Heart left ventricle (tissue), 16 donors: ENCODE data around the gene CUL3. TPM values are rescaled to one million over a fixed set of nuclear protein-coding genes. Genes with fewer than 3 reads are reported as not detected.

Experiments used
- ATAC-seq, 4 donors: fragments of 200-7000 bp; cut with Tn5 transposase; one replicate each; pipeline ENCODE4 v1.9.1; 2020 to 2022; ENCODE audit warnings: moderate library complexity in 4 of 4, mild to moderate bottlenecking in 3 of 4, moderate number of reproducible peaks in 1 of 4
- DNase-seq, 5 donors: peaks; one replicate each; pipeline ENCODE4 v3.0.0-alpha.2; 2020
- H3K27ac ChIP-seq, 12 donors: fragments of 200-600 bp; sonication (generic) in 4 of 12; one replicate each; pipeline versions ENCODE4 v1.5.0 to v1.8.0; 2016 to 2022; ENCODE audit warnings: mild to moderate bottlenecking in 2 of 12
- H3K27me3 ChIP-seq, 9 donors: fragments of 200-600 bp; sonication (generic) in 2 of 9; one replicate each; pipeline versions ENCODE4 v1.5.1 to v1.8.0; 2016 to 2022; ENCODE audit warnings: mild to moderate bottlenecking in 3 of 9
- H3K36me3 ChIP-seq, 9 donors: fragments of 200-600 bp; sonication (generic) in 2 of 9; one replicate each; pipeline versions ENCODE4 v1.5.0 to v1.8.0; 2018 to 2022; ENCODE audit warnings: mild to moderate bottlenecking in 2 of 9
- H3K4me1 ChIP-seq, 12 donors: fragments of 200-600 bp; sonication (generic) in 4 of 12; one replicate each; pipeline versions ENCODE4 v1.5.0 to v1.8.0; 2016 to 2022; ENCODE audit warnings: mild to moderate bottlenecking in 3 of 12
- H3K4me3 ChIP-seq, 12 donors: fragments of 200-600 bp; sonication (generic) in 4 of 12; one replicate each; pipeline versions ENCODE4 v1.5.0 to v1.8.0; 2017 to 2022; ENCODE audit warnings: mild to moderate bottlenecking in 9 of 12, moderate library complexity in 4 of 12
- H3K9me3 ChIP-seq, 12 donors: fragments of 200-600 bp; sonication (generic) in 4 of 12; one replicate each; pipeline versions ENCODE4 v1.5.0 to v1.8.0; 2016 to 2022; ENCODE audit warnings: mild to moderate bottlenecking in 1 of 12
- POLR2A ChIP-seq, 2 donors: fragments of 450-650 bp; IDR thresholded peaks; one replicate each; pipeline ENCODE4 v1.6.1; 2017; ENCODE audit warnings: antibody characterized with exemption in 2 of 2, mild to moderate bottlenecking in 2 of 2, moderate library complexity in 2 of 2
- WGBS, 4 donors: extraction: QIAGEN DNeasy Blood & Tissue Kit in 2 of 4; methylation state at CpG; one replicate each; pipeline versions ENCODE4 v1.1.5 to v1.1.7; 2013 to 2018; 5-methylcytosine and 5-hydroxymethylcytosine counted together
- intact Hi-C, 10 donors: fragments of 100-400 bp; cut with DNase I; formaldehyde crosslinking; loops; one replicate each; pipeline versions ENCODE4 v1.11.1 to v1.14.2; 2022
- polyA plus RNA-seq, 2 donors: library from polyadenylated mRNA; stranded (reverse); fragments of 200-250 nt; gene quantifications; one replicate each; pipeline ENCODE4 v1.2.3, GENCODE V29; 2013
- total RNA-seq, 9 donors: library from RNA; depleted of rRNA in 2 of 9; stranded (reverse); fragments of >200 nt in 2 of 9; fragmentation: NEBNext Ultra II Directional in 3 of 9; extraction: Animal tissue kit (Norgen Biotek cat#: 25700) in 3 of 9; gene quantifications; one replicate each; pipeline versions ENCODE4 v1.1.0 to v1.2.4, GENCODE V29; 2016 to 2023
- TF ChIP-seq, protein P1 (sequence below), 12 donors: fragments of 200-600 bp; sonication (generic) in 4 of 12; IDR thresholded peaks; one replicate each; pipeline versions ENCODE4 v1.5.0 to v1.8.0; 2018 to 2022; ENCODE audit warnings: antibody characterized with exemption in 12 of 12, mild to moderate bottlenecking in 5 of 12
- donor health status: ischemic (EF 13 %, LVEDD 7.1; RV severe dilation, severe dysfunction).
- donor health status: healthy with polysubstance abuse.
- donor health status: DM: no; HTN: yes; CAD: no.
- donor health status: DM: no; HTN: no; CAD: no.
- donor health status: ischemic (EF 25% LVEDD 6.9; RV normal size, moderate dysfunction).
- donor health status: ischemic (EF 25% LVEDD 5.7; RV mildly dilated, moderate dysfunction).
- donor health status: healthy.
- donor health status: DM: yes; HTN: yes; CAD: no.
- donor health status: ischemic (EF 35%, LVEDD 5.7; RV mildly dilated, moderate dysfunction).
- donor health status: nonischemic (EF 11% LVEDD 7.7; RV severe dilation, severe dysfunction).
- donor health status: DM: yes; HTN: yes; CAD: no.
- donor health status: PGD.
- donor health status: ischemic (EF 29% LVEDD 5.4; RV normal size, mild dysfunction).
- donor health status: nonischemic (EF 23%, LVEDD 6.1; RV moderate dilation, normal function).

CUL3 gene
- total and polyA plus RNA-seq, 11 donors, result 54.6 to 87.0 (median 72.4) TPM

DNA sequence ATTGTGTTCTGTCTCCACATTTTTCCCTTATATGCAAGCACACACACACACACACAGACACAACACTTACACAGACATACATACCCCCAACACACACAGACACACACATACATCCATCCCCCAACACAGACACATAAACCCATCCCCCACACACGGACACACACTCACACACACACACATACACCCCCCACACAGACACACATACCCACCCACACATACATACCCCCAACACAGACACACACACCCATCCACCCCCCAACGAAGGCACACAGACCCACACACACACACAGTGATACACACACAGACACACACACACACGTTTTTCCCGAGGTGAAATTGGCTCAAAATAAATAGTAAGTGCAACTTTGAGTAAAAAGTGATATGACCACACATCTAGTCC lies 41.6 kb upstream of the CUL3 start:
- TF ChIP-seq POLR2A (IDR thresholded peaks at IDR 0.05), result no peak
- TF ChIP-seq, protein P1, sequence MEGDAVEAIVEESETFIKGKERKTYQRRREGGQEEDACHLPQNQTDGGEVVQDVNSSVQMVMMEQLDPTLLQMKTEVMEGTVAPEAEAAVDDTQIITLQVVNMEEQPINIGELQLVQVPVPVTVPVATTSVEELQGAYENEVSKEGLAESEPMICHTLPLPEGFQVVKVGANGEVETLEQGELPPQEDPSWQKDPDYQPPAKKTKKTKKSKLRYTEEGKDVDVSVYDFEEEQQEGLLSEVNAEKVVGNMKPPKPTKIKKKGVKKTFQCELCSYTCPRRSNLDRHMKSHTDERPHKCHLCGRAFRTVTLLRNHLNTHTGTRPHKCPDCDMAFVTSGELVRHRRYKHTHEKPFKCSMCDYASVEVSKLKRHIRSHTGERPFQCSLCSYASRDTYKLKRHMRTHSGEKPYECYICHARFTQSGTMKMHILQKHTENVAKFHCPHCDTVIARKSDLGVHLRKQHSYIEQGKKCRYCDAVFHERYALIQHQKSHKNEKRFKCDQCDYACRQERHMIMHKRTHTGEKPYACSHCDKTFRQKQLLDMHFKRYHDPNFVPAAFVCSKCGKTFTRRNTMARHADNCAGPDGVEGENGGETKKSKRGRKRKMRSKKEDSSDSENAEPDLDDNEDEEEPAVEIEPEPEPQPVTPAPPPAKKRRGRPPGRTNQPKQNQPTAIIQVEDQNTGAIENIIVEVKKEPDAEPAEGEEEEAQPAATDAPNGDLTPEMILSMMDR (IDR thresholded peaks at IDR 0.05), result no peak
- no peak overlapping the region for H3K27ac ChIP-seq
- no peak for DNase-seq
- no peaks in the 10 kb centered on the region for H3K27me3 ChIP-seq
- intact Hi-C loops, result no loop called here
- WGBS, 4 donors, result 71 to 74% (median 72%) methylated on average over 4 of the region's 4 CpGs
- H3K4me1 ChIP-seq, result no peaks in the 10 kb centered on the region
- no peaks in the 10 kb centered on the region for H3K36me3 ChIP-seq
- no peaks in the 10 kb centered on the region for H3K9me3 ChIP-seq
- no peak overlapping the region for H3K4me3 ChIP-seq
- no peak for ATAC-seq

DNA sequence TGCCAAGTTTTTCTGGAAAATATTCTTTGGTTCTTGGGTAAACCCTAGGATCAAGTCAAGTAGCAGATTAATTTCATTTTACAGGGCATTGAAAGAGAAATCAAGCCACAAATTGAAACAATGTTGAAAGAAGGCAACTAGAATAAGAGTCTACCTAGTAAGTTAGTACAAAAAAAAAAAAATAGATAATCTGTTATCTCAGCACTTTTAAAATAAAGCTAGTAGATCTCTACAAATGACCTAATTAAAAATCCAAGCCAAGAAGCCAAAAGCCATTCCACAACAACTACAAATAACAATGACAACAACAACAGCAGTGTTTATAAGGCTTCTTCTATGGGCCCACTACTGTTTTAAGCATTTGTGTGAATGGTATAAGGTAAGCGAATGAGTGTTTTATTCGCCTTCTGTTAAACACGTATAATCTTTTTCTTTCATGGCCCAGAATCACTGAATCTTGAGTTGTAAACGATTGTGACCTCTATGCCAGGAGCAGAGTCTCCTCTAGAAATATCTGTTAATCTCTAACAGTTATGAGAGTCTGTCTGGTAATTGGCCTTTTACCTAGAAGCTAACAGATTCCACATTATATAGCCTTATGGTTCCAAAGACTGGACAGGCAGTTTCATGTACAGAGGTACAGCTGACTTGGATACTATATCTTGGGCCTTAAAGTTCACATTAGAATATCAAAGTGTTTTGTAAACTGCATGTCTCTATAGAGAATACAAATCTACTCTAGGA lies 28.6 kb upstream of the CUL3 start:
- Histone ChIP-seq H3K27me3 (peaks cover 0 to 3% (median 0%) of the 10 kb centered on the region in 9 donors), H3K27ac (no peak overlapping the region), H3K4me3 (no peak overlapping the region), H3K4me1 (no peaks in the 10 kb centered on the region), H3K36me3 (no peaks in the 10 kb centered on the region), H3K9me3 (no peaks in the 10 kb centered on the region)
- ATAC-seq, result no peak
- TF ChIP-seq, protein P1 (IDR thresholded peaks at IDR 0.05), result no peak
- TF ChIP-seq POLR2A (IDR thresholded peaks at IDR 0.05), result no peak
- DNase-seq, result no peak
- intact Hi-C loops, result no loop called here
- WGBS, 4 donors, result 84 to 95% (median 90%) methylated on average over 4 of the region's 4 CpGs

DNA sequence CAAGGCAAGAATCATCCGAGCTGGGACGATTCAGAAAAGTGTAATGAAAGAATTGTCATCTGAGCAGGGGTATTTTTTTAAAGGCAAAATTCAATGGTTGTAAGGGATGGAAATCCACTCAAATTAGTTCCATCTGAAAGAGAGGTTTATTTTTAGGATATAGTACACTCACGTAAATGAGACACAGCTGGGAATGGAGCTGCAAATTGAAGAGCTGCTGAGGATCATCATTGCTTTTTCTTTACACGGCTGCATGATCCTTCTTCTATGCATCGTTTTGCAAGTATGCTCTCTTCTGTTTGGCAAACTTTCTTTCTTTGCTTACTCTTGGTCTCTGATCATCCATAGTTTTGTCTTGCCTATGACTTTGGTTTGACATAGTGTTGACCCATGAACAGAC lies 27.4 kb upstream of the CUL3 start:
- 70 to 88% (median 86%) methylated on average over 5 of the region's 5 CpGs for WGBS, 4 donors
- DNase-seq, result no peak

DNA sequence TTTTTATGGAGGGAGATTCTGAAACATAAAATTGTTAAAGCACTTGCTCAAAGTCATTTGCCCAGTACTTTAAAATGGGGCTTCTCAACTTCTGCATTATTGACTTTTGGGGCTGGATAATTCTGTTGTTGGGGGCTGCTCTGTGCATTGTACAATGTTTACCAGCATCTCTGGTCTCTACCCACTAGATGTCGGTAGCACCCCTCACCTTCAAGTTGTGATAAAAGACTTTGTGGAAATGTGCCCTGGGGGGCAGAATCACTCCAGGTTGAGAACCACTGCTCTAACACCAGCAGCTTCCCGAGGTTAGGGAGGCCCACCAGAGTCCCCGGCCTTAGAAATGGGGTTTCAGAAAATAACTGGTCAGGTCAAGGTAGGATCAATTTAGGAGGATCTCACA lies 26.8 kb upstream of the CUL3 start:
- DNase-seq, result no peak
- no peak for TF ChIP-seq POLR2A (IDR thresholded peaks at IDR 0.05)
- TF ChIP-seq, protein P1 (IDR thresholded peaks at IDR 0.05), result no peak
- WGBS, 4 donors, result 64 to 73% (median 72%) methylated on average over 3 of the region's 3 CpGs
- ATAC-seq, result no peak
- intact Hi-C loops, result no loop called here
- Histone ChIP-seq H3K4me3 (no peak overlapping the region), H3K4me1 (no peaks in the 10 kb centered on the region), H3K27me3 (peaks cover 0 to 3% (median 0%) of the 10 kb centered on the region in 9 donors), H3K36me3 (no peaks in the 10 kb centered on the region), H3K27ac (no peak overlapping the region), H3K9me3 (no peaks in the 10 kb centered on the region)

More for the DNA sequence above, 27.4 kb upstream of the CUL3 start:
- peaks cover 0 to 3% (median 0%) of the 10 kb centered on the region in 9 donors for H3K27me3 ChIP-seq
- no peaks in the 10 kb centered on the region for H3K9me3 ChIP-seq
- ATAC-seq, result no peak
- intact Hi-C loops, result no loop called here
- no peak overlapping the region for H3K27ac ChIP-seq
- no peaks in the 10 kb centered on the region for H3K4me1 ChIP-seq
- no peaks in the 10 kb centered on the region for H3K36me3 ChIP-seq
- no peak overlapping the region for H3K4me3 ChIP-seq
- TF ChIP-seq POLR2A (IDR thresholded peaks at IDR 0.05), result no peak
- TF ChIP-seq, protein P1 (IDR thresholded peaks at IDR 0.05), result no peak
